HTERT RPE-1 (cell line): ENCODE measurements around the gene SIRPD.
"Not testable (repeated sequence)": the region's sequence is repeated elsewhere in the genome, so short reads cannot be mapped to it uniquely, and the experiment has no call there.

Experiments
- in situ Hi-C: fragments of 300-500 bp; cut with MboI; formaldehyde crosslinking; loops from 4 replicates; pipeline ENCODE4 v1.14.3; 2020; ENCODE audit warnings: low sequenced_read_pairs

The SIRPD gene

DNA sequence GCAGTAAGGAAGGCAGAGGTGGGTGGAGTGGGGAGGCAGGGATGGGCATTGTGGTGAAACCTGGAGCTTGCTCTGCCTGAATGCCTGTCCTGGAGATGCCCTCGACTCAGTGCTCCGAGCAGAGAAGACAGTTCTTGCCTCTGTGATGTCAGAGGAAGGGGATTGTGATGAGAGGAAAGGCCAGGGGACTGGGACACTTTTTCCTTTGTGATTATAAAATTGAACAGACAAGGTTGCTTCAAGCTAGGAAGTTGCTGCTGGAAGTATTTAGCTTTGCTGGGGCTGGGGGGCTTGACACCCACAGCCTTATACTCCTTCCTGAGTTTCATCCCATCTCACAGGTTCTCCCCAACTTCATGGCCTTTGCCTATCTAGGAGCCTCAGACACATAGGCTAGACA, at the start of gene SIRPD:
TSS of gene SIRPD (minus strand) at position 101 of the 400 bp plus-strand sequence. CDS start at position 49, 52 bp downstream.
- in situ Hi-C loops, result no loop called here

DNA sequence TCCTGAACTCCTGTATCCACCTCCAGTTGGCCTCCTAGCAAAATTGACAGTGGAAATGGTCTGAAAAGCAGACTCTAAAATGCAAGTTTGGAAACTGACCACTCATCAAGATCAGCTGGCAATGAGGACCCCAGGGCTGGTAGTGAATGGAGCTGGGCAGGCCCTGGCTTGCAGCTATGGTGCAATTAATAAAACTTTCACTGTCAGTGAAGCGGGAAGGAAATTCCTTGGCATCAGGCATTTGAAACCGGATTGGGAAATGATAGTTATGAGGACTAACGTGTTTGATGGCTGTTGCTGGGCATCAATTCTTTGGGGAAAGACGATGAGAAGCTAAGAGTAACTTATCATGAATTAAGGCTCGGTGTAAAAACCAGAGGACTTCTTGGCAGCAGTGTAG, 43.2 kb upstream of the SIRPD start:
- in situ Hi-C loops, result no loop called here

DNA sequence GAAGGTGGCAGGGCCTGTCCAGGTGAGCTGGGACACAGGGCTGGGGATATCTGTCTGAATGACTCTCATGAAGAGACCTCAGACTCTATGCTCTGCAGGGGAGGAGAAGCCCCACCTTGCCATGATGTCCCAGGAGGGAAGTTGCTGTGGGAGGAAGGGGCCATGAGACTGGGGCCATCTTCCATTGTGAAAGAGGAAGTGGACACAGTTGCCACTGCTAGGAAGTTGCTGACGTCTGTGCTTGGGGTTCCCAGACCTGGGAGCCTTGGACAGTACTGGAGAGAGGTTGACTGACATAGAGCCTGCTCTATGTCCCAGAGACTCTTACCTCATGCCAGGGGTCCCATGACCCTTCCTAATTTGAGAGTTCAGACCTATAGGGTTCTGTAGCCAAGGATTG, 37.8 kb upstream of the SIRPD start:
- in situ Hi-C loops, result no loop called here

DNA sequence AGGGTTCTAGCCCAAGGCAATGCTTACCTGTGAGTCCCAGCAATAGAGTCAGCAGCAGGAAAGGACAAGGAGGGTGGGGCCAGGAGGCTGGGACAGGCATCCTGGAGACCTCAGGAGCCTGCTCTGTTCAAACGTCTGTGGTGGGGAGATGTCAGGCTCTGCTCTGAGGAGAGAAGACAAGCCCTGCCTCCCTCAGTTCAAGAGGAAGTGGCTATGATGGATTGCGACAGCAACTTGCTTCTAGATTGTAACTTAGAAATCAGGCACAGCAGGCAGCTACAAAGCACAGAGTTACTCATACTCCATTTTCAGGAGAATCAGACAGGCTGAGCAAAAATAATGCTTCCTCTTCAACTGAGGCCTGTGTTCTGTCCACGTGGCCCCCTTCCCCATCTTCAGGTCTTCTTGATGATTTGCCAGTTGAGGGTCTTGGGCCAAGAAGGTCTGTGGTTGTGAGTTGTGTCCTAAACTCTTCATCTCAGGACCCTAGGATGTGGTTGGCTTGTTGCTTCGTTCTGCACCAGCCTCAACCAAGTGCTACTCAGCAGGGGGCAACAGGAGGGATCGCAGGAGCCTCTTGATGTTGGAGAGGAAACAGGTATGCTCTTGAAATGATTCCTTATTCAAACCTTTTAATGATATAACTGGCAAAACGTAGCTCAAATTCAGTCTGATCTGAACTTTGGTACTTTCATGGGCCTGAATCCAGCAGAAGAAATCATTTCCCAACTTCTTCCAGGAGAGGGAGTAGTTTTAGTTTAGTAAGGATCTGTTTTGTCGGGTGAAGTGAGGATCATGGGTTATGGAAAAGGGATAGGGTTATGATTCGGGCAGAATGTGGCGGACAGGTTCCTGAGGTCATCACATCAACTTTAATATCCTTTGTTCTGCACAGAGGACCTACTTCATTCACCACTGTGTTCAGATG, 31.3 kb upstream of the SIRPD start:
- in situ Hi-C loops, result no loop called here

DNA sequence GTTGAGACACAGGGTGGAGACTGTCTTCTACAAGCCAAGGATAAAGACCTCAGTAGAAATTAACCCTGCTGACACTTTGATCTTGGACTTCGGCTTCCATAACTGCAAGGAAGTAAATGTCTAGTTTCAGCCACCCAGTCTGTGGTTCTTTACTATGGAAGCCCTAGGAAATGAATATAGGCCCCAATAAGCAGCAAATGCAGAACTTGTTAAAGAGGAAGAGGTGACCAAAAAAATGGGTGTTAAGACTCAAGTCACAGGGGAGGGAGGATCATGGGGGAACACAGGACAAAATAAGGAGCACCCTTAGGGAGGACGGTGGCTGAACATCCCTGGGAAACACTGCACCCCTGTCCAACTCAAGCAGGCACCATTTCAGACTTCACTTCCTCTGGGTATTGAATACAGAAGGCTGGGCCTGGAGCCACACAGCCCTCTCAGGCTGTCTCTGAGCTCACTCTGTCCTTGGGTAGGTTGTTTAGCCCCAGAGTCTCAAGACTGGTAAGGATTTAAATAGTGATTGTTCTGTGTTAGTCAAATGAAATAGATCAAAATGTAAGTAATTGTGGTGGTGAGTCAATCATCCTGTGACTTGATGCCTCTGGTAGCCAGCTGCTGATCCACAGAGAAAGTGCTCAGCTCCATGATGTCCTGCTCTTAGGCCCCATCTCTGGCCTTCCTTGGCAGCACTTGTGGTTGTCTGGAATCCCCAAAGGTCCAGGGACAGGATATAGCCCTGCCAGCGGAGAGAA, 30.5 kb upstream of the SIRPD start:
- in situ Hi-C loops, result no loop called here

DNA sequence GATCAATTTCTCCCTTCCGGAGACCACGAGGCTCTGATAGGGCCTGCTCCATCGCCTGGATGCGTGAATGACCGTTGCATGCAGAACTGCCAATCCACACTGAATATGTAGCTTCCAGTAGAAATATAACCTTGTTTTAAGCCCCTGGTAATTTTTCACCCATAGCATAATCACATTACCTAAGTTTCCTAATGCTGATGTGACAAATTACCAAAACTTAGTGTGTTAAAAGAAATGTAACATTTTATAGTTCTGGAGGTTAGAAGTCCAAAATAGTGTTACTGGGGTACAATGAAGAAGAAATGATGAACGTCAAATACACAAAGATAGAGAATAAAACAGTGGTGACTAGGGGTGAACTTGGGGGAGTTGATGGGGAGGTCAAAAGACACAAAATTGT, 22.0 kb upstream of the SIRPD start:
- in situ Hi-C loops, result no loop called here

DNA sequence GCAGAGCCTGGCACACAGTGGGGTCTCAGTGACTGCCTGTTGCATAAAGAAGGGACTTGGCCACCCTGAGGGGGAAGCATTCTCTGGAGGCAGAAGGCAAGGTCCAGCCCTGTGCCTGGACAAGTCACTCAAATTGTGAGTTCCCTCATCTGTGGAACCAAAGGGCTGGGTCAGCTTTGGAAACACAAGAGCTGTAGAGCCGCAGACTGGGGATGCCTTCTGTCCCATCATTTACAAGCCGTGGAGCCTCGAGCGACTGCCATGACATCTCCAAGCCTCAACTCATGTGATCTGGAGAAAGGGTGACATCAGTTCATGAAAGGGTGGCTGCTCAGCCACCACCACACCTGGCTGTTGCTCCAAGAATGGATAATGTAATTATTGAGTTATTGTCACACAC, 20.4 kb upstream of the SIRPD start:
- in situ Hi-C loops, result no loop called here

DNA sequence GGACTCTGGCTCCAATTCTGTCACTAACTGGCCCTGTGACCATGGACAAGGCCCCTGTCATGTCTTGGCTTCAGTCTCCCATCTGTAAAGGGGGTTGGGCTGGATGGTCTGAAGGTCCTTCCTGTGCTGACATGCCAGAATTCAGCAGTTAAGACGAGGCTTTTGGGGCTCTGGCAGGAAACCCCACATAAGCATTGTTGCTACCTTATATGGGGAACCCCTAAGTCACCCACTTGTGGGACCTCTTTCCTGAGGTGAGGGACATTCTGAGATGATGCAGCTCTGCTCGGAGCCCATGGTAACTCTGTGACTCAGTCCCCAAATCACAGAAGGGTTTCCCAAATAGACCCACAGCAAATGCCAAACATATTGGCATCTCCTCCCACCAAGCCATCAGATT, 19.8 kb upstream of the SIRPD start:
- in situ Hi-C loops, result not testable (repeated sequence)

DNA sequence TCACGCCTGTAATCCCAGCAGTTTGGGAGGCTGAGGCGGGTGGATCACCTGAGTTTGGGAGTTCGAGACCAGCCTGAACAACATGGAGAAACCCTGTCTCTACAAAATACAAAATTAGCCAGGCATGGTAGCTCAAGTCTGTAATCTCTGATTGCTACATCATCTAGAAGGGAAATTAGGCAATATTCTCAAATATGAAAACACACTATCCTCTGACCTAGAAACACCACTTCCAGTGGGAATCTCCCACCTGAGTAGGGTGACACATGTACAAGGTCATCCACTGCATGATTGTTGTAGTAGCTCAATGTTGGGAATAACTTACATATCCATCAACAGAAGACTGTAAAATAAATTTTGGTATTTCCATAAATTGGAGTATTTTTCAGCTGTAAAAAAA, 19.1 kb upstream of the SIRPD start:
- in situ Hi-C loops, result no loop called here

DNA sequence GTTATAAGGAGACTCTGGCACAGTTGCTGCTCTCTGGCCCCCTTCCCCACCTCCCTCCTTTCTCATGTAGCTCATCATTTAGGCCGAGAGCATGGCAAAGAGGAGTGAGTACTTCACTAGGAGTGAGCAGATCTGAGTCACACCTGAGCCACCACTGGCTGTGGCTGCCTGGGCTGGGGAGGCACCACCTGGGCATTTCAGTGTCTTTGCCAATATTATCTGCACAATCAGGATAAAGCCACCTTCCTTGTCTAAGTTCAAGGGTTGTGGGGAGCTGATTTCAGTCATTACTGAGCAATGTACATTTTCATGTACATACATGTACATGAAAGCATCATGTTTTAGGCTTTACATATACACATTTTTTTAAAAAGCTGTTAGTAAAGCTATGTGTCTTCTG, 18.5 kb upstream of the SIRPD start:
- in situ Hi-C loops, result not testable (repeated sequence)

DNA sequence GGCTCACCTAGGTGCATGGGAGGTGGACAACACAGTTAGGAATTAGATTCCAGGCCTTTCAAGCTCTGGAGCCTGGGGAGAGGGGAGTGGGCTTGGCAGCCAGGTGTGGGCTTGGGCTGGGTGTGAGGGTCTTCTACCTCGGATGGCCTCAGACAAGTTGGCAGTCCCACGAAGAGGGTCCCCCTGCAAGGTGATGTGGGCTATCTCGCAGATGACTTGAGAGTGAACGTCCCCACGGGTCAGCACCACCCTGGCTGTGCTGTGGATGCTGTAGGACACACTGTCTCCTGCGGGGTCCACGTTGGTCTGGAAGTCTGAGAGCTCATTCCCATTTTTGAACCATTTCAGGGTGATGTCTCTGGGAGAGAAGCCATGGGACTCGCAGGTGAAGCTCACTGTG, 14.1 kb upstream of the SIRPD start:
- in situ Hi-C loops, result not testable (repeated sequence)

DNA sequence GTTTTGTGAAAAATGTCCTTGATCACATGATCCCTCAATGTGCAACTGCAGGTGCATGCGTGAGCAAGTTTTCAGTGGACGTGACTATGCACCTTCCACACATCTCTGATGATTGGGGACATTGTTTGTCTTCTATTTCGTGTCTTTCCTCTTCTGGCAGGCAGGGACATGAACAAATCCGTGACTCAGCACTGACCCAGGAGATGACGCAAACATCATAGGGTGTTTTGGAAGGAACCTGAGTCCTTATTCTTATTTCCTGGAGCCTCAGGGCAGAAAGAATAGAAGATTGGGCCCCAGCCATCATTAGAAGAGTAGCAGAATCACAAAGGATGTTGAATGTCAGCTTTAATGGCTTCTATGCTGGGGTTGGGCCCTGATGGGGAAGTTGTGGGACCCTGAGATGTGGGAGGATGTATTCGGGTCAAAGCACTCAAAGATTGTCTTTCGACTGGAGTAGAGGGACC, 11.9 kb upstream of the SIRPD start:
- in situ Hi-C loops, result no loop called here

DNA sequence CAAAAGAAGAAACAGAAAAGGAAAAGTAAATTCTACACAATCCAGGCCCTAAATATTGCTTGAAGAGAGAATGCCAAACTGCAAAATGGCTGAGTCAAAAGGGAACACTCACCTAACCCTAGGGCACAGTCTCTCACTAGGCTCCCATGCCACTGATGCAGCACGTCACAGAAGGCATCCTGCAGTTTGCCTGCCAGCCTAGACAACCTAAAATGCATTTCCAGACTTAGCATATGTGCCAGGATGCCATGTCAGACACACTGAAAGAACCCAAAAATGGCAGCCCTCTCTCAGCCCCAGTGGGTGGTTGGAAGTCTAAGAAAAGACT, 10.6 kb upstream of the SIRPD start:
- in situ Hi-C loops, result no loop called here

DNA sequence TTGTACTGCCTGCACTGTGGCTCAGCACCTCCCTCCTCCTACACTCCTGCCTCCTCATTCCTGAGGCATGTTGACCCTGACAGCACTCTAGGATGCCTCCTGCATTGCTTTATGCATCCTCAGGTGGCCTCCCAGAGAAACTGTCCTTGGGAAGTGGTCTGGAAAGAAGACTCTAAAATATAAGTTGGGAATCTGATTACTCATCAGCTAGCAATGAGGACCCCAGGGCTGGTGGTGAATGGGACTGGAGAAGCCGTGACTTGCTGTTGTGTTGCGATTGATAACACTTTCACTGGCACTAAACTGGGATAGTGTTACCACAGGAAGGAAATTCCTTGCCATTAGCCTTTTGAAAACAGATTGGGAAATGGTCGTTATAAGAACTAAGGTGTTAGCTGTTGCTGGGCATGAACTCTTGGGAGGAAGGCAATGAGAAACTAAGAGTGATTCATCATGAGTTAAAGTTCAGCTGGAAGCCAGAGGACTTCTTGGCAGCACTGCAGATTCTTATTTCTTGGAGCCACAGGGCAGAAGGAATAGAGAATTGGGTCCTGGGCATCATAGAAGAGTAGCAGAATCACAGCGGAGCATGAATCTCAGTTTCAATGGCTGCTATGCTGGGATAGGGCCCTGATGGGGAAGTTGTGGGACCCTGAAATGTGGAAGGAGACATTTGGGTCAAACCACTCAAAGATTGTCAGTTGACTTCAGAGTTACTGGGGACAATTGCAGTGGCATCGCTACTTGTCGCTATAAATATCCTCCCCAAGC, 10.1 kb upstream of the SIRPD start:
- in situ Hi-C loops, result no loop called here

DNA sequence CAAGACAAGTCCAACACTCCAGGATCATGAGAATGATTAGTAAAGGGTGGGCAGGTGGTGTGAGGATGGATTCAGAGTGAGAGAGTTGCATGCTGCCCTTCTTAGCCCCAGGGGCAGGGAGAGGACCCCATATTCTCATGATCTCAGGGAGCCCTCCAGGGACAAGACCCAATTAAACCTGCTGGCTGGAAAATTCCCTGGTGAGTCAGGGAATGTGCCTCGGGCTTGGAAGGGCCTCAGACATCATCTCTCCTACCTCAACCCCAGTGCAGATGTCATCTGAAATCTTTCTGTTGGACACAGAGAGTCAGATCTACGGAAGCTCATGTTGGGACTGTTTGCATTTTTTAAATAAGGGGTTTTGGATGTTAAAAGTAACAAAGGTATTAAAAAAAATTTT, 9.2 kb upstream of the SIRPD start:
- in situ Hi-C loops, result no loop called here

DNA sequence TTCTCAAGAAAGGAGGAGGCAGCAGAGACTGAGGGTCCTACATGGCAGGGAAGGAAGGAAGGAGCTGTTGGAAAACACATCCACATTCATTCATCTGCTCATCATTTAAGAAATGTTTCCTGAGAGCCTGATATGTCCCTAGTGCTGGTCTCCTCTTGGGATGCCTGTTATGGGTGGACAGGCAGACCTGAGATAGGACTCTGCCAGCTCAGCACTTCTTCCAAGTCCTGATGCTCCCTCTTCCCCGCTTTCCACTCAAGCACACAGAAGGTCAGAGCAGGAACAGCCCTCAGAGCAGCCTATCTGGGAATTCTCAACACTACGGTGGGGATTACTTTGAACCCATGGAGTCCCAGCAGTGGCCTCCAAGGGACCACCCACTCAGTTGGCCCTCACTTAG, 8.0 kb upstream of the SIRPD start:
- in situ Hi-C loops, result no loop called here

DNA sequence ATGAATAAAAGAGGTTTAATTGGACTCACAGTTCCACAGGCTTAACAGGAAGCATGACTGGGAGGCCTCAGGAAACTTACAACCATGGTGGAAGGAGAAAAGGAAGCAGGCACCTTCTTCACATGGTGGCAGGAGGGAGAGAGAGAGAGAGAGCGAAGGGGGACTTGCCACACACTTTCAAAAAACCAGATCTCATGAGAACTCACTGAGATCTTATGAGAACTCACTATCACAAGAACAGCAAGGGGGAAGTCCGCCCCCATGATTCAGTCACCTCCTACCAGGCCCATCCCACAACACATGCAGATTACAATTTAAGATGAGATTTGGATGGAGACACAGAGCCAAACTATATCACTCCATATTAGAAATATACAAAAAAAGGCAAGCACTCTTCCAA, 6.1 kb upstream of the SIRPD start:
- in situ Hi-C loops, result no loop called here

DNA sequence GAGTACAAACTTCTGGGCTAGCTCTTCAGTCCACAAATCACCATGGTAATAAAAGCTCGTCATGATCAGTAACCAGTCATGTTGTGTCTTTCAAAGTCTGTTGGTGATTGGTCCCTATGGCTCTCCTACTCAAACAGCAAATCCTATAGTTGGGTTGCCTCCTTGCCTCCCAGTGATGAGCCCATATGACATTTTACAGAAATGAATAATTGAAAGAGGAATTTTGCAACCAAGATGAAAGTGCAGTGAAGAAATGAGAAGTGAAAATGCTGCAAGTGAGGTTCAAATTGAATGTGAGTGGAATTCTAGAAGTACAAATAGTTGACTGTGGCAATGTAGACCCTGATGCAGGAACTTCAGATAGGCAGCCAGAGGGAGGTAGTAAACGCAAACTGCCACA, 5.1 kb upstream of the SIRPD start:
- in situ Hi-C loops, result no loop called here

DNA sequence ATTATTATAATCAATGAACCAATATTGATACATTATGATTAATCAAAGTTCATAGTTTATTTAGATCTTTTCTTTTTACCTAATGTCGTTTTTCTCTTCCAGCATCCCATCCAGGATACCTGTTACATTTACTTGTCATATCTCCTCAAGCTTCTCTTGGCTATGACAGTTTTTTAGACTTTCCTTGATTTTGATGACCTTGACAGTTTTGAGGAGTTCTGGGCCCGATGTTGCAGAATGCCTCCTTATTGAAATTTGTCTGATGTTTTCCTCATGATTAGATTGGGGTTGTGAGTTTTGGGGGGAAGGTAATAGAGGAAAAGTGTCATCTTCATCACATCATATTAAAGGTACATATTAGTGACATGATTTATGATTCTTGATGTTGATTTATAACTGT, 3.8 kb upstream of the SIRPD start:
- in situ Hi-C loops, result no loop called here

DNA sequence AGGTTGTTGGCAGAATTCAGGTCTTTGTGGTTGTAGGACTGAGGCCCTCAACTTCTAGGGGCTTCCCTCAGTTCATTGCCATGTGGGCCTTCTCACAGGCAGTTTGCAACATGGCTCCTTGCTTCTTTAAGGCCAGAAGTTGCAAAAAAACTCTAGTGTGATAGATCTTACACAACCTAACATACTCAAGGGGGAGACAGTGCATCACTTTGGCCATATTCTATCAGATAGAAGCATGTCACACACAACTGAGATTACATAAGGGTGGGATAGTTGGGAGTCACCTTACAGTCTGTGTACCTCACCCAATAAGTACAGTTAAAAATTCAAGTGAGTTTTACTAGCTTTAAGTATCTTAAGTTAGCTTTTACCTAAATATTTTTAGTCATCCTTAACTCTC, 1.6 kb downstream of the SIRPD start:
- in situ Hi-C loops, result no loop called here

DNA sequence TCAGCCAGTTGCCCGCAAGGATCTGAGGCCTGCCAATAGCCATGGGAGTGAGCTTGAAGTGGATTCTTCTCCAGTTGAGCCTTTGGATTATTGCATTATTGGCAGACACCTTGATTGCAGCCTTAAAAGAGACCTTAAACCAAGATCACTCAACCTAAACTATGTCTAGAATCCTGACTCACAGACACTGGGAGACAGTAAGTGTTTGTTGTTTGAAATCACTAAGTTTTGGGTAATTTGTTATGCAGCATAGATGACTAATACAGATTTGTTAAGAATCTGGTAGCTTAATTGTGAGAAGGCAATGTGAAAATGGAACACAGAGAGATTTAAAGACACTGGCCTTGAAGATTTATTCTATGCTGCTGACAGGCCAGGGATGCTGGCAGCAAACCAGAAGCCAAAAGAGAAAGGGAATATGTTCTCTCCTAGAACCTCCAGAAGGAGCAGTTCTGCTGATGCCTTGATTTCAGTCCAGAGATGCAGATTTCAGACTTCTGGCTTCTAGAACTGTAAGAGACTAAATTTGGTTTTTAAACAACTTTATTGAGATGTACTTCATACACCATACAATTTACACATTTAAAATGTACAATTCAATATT, 17.6 kb downstream of the SIRPD start:
- in situ Hi-C loops, result no loop called here
